Loucy (cell line): ENCODE results near the gene PSMA1.
"Not testable (repeated sequence)": the region's sequence is repeated elsewhere in the genome, so short reads cannot be mapped to it uniquely, and the experiment has no call there.

ENCODE experiments used
- H2AFZ ChIP-seq: fragments of 200-600 bp; sonication (generic); 2 replicates; pipeline ENCODE4 v1.6.0; 2016; ENCODE audit warnings: antibody characterized with exemption, mild to moderate bottlenecking, low read length, moderate library complexity
- H3F3A ChIP-seq: fragments of 200-600 bp; 2 replicates; pipeline ENCODE4 v1.6.0; 2016; ENCODE audit warnings: antibody characterized with exemption, low read depth, mild to moderate bottlenecking
- H3K27me3 ChIP-seq: fragments of 200-600 bp; sonication (generic); 2 replicates; pipeline ENCODE4 v1.6.1; 2014; ENCODE audit warnings: low read length, mild to moderate bottlenecking; ENCODE audit not compliant: insufficient read depth, poor library complexity, severe bottlenecking
- H3K36me3 ChIP-seq: fragments of 200-600 bp; sonication (generic); 2 replicates; pipeline ENCODE4 v1.6.1; 2016; ENCODE audit warnings: low read length; ENCODE audit not compliant: insufficient read depth
- H3K4me1 ChIP-seq: fragments of 200-600 bp; sonication (generic); 2 replicates; pipeline ENCODE4 v1.5.1; 2014; ENCODE audit warnings: low read length, mild to moderate bottlenecking; ENCODE audit not compliant: insufficient read depth, poor library complexity, severe bottlenecking
- H3K4me2 ChIP-seq: fragments of 200-600 bp; sonication (generic); 2 replicates; pipeline ENCODE4 v1.6.0; 2014; ENCODE audit warnings: antibody characterized with exemption, low read length, low read depth, mild to moderate bottlenecking; ENCODE audit not compliant: poor library complexity, severe bottlenecking
- H3K4me3 ChIP-seq: fragments of 200-600 bp; sonication (generic); 2 replicates; pipeline ENCODE4 v1.5.1; 2014; ENCODE audit warnings: low read length, mild to moderate bottlenecking, mixed read lengths; ENCODE audit not compliant: poor library complexity, severe bottlenecking
- H3K79me2 ChIP-seq: fragments of 200-600 bp; sonication (generic); 2 replicates; pipeline ENCODE4 v1.6.1; 2014; ENCODE audit warnings: low read length; ENCODE audit not compliant: insufficient read depth
- H3K9ac ChIP-seq: fragments of 200-600 bp; sonication (generic); 2 replicates; pipeline ENCODE4 v1.6.0; 2014; ENCODE audit warnings: mild to moderate bottlenecking, low read depth, low read length, moderate library complexity; ENCODE audit not compliant: poor library complexity, severe bottlenecking
- H3K9me2 ChIP-seq: fragments of 200-600 bp; sonication (generic); replicated peaks from 2 replicates; pipeline ENCODE4 v1.6.1; 2016; ENCODE audit warnings: low read depth, low read length, mixed read lengths
- H3K9me3 ChIP-seq: fragments of 200-600 bp; sonication (generic); 2 replicates; pipeline ENCODE4 v1.6.1; 2014; ENCODE audit warnings: mild to moderate bottlenecking, antibody characterized with exemption, low read length, low read depth; ENCODE audit not compliant: insufficient read depth
- H4K20me1 ChIP-seq: fragments of 200-600 bp; sonication (generic); 2 replicates; pipeline ENCODE4 v1.6.0; 2014; ENCODE audit warnings: antibody characterized with exemption, low read length, mild to moderate bottlenecking; ENCODE audit not compliant: insufficient read depth, poor library complexity, severe bottlenecking
- CTCF ChIP-seq: fragments of 200-600 bp; sonication (generic); conservative IDR thresholded peaks from 2 replicates; pipeline ENCODE4 v1.5.1; 2014; ENCODE audit warnings: mild to moderate bottlenecking, antibody characterized with exemption, low read length
- EZH2phosphoT487 ChIP-seq: fragments of 200-600 bp; IDR thresholded peaks from 2 replicates; pipeline ENCODE4 v1.6.1; 2018; ENCODE audit warnings: antibody characterized with exemption, mild to moderate bottlenecking, moderate library complexity, borderline replicate concordance

PSMA1 gene

GRCh38 chr11:14519917-14520746 is at the start of gene PSMA1:
Gene PSMA1, minus strand, starts transcription at chr11:14520386. Its CDS starts 87 bp downstream, at chr11:14520299.
- H3K4me3 ChIP-seq, result peak within 1 kb of the TSS; percentile 97
- H3K9me2 ChIP-seq, result no peaks in the 10 kb centered on the region
- no peaks in the 10 kb centered on the region for H3K9me3 ChIP-seq
- peak within 1 kb of the TSS; percentile 79 for H2AFZ ChIP-seq
- no peaks in the 10 kb centered on the region for H3K27me3 ChIP-seq
- peak within 1 kb of the TSS; percentile 93 for H3K9ac ChIP-seq
- H3K79me2 ChIP-seq, result peaks cover 53% of the 10 kb centered on the region
- H4K20me1 ChIP-seq, result peaks cover 34% of the 10 kb centered on the region
- H3F3A ChIP-seq, result no peaks in the 10 kb centered on the region
- TF ChIP-seq EZH2phosphoT487 (no peak), CTCF (no peak)
- peaks cover 24% of the 10 kb centered on the region for H3K4me1 ChIP-seq
- H3K4me2 ChIP-seq, result peak within 1 kb of the TSS; percentile 99
- H3K36me3 ChIP-seq, result peaks cover 18% of the 10 kb centered on the region

DNA sequence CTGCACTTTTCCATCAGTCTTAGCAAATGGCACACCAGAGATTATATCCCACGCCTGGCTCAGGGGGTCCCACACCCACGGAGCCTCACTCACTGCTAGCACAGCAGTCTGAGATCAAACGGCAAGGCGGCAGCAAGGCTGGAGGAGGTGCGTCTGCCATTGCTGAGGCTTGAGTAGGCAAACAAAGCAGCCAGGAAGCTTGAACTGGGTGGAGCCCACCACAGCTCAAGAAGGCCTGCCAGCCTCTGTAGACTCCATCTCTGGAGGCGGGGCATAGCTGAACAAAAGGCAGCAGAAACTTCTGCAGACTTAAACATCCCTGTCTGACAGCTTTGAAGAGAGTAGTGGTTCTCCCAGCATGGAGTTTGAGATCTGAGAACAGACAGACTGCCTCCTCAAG is 49.3 kb upstream of the PSMA1 start:
- H3K4me1 ChIP-seq, H3K9me2 ChIP-seq: not testable (repeated sequence)

DNA sequence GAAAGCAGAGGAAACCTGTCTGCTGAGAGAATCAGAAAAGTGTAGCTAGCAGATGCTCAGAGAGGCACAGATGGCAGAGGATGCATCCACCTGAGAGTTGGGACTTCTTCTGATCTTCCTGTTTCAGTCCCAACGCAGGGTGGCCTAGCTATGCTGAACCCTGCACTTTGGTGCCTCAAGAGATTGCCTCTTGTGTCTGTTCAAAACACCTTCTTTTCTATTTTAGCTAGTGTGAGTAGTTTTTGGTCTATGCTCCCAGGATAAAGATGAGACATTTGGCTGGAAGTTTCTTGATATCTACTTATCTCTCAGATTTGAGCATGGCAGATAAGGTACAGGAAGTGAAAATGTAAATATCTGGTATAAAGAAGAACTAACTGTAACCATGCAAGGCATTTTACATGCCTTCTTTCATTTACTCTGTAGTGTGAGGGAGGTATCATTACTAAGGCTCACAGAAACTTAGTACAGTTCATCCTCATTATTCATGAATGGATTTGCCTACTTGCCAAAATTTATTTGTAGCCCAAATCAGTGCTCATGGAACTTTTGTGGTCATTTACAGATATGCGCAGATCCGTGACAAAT is 47.0 kb upstream of the PSMA1 start:
- Histone ChIP-seq H3K9ac (no peak overlapping the region), H3K27me3 (no peaks in the 10 kb centered on the region), H3K9me3 (no peaks in the 10 kb centered on the region; the same call in 1 of the 2 replicates), H3K4me2 (no peak overlapping the region), H4K20me1 (no peaks in the 10 kb centered on the region), H3K36me3 (0 out of 2 replicates have a peak, but pooled peaks cover 5% of the 10 kb centered on the region), H3K9me2 (no peaks in the 10 kb centered on the region), H3K79me2 (no peaks in the 10 kb centered on the region), H2AFZ (no peak overlapping the region), H3K4me3 (no peak overlapping the region), H3K4me1 (no peaks in the 10 kb centered on the region), H3F3A (no peaks in the 10 kb centered on the region)
- TF ChIP-seq CTCF, result no peak
- TF ChIP-seq EZH2phosphoT487, result no peak

More for the DNA sequence above, 49.3 kb upstream of the PSMA1 start:
- H3K9me3 ChIP-seq, H4K20me1 ChIP-seq, H3K36me3 ChIP-seq, H3K27me3 ChIP-seq, H3K9ac ChIP-seq, H3K79me2 ChIP-seq, H2AFZ ChIP-seq, H3K4me2 ChIP-seq, H3K4me3 ChIP-seq, H3F3A ChIP-seq: not testable (repeated sequence)
